Right lung (tissue), 5 donors: ENCODE measurements around the gene PSMD4. TPM values are rescaled to one million over a fixed set of nuclear protein-coding genes. Genes with fewer than 3 reads are reported as not detected.
A peak's percentile ranks its signal among the peaks of the same experiment; 100 is the strongest.
"Not testable (repeated sequence)": the region's sequence is repeated elsewhere in the genome, so short reads cannot be mapped to it uniquely, and the experiment has no call there.

Experiments used
- DNase-seq, 2 donors: peaks; one replicate each; pipeline ENCODE4 v3.0.0-alpha.2; 2013
- polyA plus RNA-seq, 5 donors: library from polyadenylated mRNA; unstranded; fragments of 120-200 nt; gene quantifications; one replicate each; pipeline versions ENCODE4 v1.2.1 to v1.2.3, GENCODE V29; 2013; ENCODE audit warnings: inconsistent platforms in 1 of 5, low replicate concordance in 1 of 5; ENCODE audit not compliant: insufficient read length in 5 of 5, insufficient read depth in 1 of 5

The PSMD4 gene
- polyA plus RNA-seq, 5 donors: 135 to 163 (median 145) TPM

DNA sequence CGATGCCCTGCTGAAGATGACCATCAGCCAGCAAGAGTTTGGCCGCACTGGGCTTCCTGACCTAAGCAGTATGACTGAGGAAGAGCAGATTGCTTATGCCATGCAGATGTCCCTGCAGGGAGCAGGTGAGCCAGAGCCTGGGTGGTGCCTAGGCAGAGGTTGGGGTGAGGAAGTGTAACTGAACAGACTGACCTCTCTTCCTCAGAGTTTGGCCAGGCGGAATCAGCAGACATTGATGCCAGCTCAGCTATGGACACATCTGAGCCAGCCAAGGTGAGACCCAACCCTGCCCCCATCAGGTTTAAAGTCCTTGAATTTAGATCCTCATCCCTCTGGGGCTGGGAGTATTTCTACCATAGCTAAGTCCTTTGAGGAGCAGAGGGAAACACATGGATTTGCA lies 11.8 kb downstream of the PSMD4 start:
- no peak for DNase-seq

DNA sequence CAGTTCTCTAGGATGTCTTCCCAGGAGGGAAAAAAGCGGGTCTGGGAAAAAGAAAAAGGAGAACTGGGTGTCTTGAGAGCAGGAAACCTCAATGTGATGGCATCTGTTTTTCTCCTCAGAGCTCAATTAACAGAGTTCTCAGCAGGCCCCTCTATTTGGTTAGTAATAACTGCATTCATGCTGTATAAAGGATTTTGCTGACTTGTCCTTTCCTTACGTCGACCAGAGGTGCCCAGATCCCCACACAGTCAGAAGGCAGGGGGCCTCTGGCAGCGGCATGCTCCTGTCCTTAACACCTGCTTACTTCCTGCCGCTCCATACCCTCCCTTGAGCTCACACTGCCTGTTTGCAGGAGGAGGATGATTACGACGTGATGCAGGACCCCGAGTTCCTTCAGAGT lies 12.3 kb downstream of the PSMD4 start:
- no peak for DNase-seq

DNA sequence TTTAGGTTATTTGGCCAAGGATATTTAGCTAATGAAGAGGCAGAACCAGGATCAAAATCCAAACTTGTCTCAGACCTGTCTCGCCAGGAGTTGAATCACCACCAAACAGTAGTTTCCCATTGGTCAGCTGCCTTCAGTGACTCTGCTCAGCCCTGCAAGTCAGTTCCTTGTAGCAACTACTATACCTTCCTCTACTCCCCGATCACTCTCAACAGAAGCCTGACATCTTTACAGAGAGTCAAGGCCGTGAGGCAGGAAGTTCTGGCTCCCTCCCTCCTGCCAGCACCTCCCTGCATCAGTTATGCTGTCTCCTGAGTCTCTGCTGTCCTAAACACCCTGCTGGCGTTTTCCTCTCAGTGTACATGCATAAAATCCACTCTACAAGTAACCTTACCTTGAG lies 13.2 kb downstream of the PSMD4 start:
- no peak for DNase-seq

DNA sequence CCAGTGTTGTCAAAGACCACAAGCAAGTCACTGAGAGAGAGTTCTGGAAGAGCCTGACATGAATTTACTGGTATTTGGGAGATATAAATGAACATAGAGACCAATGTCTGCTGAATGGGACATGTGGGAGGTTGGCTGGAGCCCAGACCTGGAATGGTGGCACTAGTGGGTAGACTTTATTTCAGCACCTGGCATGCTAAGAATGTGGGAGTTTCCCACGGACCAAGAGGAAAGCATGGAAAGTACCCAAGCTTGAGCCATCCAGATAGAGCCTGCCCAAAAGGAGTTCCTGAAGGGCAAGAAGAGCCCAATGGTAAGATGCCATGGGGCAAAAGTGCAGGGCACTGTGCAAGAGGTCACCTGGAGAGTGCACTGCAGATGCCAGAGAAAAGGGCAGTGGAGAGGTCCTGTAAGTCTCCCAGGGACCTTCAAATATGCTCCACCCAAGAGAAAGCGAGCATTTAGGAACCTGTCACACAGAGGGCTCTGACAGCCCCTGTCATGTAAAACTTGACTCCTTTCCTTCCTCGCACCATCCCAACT lies 19.5 kb downstream of the PSMD4 start:
- no peak for DNase-seq

DNA sequence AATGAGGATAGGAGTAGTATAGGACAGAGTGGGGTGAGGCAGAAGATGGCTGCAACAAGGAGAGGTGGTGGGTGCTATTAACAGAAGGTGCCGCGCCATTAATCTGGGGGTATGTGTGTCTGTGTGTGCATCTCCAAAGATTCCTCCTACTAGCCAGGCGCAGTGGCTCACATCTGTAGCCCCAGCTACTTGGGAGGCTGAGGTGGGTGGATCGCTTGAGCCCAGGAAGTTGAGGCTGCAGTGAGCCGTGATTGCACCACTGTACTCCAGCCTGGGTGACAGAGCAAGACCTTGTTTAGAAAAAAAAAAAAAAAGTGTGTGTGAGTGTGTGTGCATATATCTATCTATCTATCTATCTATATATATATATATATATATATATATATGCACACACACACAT lies 20.8 kb downstream of the PSMD4 start:
- DNase-seq: not testable (repeated sequence)

DNA sequence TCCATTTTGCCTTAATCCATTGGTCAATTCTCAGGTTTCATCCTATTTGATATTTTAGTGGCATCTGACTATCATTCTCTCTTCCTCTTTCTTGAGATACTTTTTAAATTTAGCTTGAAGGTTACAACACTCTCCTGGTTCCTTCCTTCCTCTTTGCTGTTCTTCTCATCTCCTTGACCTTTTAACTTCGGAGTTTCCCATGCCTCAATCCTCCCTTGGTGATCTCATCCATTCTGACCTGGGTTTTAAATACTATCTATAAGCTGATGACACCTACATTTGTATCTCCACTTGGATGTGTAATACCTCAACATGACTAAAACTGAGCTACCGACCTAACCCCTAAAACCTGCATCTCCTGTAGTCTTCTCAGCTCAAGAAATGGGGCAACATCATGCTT lies 22.7 kb downstream of the PSMD4 start:
- no peak for DNase-seq

DNA sequence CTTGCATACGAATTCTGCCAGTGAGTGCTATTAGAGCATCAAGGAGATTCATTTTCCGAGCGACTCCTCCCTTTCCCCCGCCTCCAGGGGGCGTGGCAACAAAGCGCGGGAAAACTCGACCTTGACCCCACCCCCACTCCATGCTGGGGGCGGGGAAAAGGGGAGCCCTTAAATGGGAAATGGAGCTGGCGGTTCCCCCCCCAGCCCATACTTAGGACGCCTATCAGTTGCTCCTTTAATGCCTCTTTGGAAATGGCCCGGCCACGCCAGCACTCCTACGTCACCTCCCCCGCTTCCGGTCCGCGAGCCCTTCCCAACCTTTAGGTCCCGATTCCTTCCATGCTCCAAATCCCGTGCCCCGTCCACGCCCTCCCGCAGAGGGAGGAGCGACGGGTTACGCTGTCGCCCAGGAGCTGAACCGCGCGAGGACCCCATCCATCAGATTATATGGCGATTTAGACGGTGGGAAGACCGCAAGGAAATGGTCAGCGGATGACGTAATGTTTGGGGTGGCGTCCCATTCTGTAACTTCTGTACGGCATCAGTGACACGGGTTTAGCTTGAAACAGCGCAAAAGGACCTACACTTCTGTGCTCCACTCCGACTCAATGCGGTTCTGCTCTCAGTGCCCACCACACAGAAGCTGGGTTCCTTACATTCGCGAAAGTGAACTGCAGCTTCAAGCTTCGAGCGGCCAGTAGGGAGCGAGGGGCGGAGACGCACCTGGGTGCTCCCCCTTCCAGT lies 26.9 kb downstream of the PSMD4 start:
- peak; percentile 98 to 99 for DNase-seq

DNA sequence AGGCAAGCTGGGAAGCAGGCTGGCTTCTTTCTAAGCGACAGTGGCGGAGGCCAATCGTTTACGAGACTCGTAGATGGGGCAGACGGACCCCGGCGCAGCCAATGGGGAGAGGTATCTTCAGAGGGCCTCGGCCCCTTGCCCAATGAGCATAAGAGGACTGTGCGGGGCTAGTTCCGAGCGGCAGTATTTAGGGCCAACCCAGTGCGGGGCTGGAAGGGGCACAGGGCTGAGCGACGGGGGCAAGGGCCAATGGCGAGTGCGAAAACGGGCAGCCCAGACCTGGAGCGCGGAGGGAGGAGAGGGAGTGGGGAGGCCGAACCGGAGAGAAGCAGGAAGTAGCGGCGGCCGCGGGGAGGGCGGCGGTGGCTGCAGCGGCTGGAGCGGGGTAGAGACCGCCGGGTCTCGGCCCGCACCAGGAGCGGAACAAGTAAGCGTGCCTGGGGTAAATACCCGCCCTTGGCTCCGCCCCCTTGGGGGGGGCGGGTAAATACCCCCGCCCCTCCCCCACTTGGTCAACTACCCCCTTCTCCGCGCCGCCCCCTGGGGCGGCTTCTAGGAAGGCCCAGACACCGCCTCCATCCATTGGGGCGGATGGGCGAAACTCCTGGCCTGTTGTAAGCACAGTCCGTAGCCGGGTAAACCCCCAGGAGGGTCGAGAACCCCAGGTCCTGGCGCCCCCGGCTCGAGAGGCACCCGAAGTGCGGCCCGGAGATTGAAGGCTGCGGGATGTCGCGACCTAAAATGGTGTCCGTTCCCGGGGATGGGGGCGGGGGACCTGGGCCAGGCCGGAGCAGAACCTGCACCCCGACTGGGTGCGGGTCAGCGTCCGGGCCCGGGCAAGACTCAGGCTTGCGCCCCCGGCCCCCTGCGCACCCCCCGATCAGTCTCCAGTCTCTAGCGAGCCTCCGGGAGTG lies 27.7 kb downstream of the PSMD4 start, which contains the start of gene ZNF687:
TSS of gene ZNF687 (plus strand) at position 331 of the 914 bp plus-strand sequence. CDS start 3,993 bp downstream, outside the sequence.
- peak; percentile 100 for DNase-seq

DNA sequence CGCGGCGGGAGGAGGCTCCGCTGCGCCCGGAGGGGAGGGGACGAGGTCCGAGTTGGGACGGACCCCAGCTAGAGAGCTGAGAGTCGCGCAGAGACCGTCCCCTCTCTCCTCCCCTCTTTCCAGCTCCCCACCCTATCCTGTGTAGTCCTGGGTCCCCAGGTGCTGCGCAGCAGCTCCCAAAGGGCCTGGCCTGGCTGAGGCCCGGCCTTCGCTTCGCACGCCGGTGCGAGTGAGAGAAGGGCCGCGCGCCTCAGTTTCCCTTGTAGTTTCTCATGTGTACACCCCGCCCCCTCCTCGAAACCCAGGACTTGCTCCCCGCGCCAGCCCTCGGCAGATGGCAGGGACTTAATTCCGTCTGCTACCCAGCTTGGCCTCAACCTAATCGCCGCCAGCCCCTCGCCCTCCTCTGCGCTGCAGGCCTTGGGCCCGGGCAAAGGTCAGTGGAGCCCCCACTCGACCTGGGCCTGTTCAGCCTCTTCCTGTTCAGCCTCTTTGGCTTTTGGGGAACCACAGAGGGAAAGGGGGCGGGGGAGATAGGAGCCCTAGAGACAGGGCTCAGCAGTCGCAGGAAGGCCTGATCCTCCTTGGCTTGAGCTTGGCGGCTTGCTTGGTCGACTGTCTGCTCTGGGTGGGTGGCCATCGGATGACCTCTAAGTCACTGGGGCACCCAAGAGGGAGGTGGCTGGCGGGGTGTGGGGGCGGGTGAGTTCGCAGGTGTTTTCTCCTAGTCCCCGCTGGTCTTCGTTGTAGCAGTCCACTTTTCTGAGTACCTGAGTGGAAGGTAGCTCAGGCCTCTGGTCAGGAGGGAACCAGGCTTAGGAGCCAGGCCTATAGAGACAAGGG lies 28.6 kb downstream of the PSMD4 start:
- DNase-seq: peak; percentile 12 to 32

DNA sequence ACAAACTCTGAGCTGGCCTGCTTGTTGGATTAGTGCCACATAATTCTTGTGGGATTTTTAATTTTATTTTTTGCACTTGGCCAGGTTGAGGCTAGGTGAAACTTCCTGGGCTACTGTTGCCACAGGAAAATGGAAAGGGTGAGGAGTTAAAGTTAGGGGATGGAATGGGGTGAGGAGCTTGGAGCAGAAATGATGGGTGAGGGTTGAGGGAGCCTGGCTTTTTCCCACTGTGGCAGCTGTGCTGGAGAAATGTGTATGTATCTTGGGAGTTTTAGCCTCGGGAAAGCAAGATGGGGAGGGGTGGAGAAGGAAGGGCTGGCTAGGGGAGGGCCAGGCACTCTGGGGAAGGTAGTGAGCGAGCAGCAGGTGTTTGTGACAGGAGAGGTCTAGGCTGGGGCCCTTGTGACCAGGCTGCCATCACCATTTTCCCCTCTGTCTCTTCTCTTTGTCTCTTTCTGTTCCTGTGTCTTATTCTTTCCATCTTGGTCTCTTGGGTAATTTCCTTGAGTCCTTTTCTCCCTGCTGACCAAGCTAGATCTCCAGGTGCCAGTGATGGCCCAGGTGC lies 29.6 kb downstream of the PSMD4 start:
- no peak for DNase-seq

DNA sequence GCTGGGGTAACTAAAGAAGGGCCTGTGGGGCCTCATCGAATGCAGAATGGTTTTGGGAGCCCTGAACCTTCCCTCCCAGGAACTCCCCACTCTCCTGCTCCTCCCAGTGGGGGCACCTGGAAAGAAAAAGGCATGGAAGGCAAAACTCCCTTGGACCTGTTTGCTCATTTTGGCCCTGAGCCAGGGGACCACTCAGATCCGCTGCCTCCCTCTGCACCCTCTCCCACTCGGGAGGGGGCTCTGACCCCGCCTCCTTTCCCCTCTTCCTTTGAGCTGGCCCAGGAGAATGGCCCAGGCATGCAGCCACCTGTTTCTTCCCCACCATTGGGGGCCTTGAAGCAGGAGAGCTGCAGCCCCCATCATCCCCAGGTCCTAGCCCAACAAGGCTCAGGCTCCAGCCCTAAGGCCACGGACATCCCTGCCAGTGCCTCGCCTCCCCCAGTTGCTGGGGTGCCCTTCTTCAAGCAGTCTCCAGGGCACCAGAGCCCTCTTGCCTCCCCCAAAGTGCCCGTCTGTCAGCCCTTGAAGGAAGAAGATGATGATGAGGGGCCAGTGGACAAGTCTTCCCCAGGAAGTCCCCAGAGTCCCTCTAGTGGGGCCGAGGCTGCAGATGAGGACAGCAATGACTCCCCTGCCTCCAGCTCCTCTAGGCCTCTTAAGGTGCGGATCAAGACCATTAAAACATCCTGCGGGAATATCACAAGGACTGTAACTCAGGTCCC lies 32.2 kb downstream of the PSMD4 start:
- DNase-seq: no peak

DNA sequence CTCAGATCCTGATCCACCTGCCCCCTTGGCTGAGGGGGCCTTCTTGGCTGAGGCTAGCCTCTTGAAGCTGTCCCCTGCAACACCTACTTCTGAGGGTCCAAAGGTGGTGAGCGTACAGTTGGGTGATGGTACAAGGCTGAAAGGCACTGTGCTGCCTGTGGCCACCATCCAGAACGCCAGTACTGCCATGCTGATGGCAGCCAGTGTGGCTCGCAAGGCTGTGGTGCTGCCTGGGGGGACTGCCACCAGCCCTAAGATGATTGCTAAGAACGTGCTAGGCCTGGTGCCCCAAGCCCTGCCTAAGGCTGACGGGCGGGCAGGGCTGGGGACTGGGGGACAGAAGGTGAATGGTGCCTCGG lies 32.8 kb downstream of the PSMD4 start:
- no peak for DNase-seq

DNA sequence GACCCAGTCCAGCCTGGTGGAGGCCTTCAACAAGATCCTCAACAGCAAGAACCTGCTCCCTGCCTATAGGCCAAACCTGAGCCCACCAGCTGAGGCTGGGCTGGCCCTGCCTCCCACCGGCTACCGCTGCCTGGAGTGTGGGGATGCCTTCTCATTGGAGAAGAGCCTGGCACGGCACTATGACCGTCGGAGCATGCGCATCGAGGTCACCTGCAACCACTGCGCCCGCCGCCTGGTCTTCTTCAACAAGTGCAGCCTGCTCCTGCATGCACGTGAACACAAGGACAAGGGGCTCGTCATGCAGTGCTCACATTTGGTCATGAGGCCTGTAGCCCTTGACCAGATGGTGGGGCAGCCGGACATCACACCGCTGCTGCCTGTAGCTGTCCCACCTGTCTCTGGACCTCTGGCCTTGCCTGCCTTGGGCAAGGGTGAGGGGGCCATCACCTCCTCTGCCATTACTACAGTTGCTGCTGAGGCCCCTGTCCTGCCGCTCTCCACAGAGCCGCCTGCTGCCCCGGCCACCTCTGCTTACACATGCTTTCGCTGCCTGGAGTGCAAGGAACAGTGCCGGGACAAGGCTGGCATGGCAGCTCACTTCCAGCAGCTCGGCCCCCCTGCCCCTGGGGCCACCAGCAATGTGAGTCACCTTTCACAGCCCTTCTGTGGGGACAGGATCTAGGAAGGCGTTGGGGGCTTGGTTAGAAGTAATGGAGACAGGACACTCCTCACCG lies 33.4 kb downstream of the PSMD4 start:
- no peak for DNase-seq

DNA sequence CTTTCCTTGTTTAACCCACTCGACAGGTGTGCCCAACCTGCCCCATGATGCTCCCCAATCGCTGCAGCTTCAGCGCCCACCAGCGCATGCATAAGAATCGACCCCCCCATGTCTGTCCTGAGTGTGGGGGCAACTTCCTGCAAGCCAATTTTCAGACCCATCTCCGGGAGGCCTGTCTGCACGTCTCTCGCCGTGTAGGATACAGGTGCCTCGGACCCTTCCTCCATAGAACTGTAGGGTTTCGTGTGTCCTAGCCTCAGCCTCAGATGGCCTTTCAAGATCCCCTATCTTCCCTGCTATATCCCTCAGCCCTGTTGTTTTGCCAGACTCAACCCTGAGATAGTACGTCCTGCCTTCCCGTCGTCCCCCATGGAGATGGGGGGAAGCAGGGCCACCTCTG lies 34.0 kb downstream of the PSMD4 start:
- DNase-seq: no peak

DNA sequence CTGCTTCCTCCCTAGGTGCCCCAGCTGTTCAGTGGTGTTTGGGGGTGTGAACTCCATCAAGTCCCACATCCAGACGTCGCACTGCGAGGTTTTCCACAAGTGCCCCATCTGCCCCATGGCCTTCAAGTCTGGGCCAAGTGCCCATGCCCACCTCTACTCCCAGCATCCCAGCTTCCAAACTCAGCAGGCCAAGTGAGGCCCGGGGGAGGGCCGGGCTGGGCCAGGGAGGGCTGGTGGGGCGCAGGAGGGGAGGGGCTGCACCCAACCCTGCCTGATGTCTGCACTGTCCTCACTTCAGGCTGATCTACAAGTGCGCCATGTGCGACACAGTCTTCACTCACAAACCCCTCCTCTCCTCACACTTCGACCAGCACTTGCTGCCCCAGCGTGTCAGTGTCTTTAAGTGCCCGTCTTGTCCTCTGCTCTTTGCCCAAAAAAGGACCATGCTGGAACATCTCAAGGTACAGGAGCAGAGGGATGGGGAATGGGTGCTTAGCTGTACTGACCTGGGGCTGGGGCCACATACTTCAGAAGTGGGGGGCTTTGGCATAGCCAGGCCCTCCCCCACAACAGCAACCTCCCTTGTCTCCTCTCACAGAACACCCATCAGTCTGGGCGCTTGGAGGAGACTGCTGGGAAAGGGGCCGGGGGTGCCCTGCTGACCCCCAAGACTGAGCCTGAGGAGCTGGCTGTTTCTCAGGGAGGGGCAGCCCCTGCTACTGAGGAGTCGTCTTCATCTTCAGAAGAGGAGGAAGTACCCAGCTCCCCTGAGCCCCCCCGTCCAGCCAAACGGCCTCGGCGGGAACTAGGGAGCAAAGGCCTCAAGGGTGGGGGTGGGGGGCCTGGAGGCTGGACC lies 34.8 kb downstream of the PSMD4 start:
- DNase-seq: no peak

DNA sequence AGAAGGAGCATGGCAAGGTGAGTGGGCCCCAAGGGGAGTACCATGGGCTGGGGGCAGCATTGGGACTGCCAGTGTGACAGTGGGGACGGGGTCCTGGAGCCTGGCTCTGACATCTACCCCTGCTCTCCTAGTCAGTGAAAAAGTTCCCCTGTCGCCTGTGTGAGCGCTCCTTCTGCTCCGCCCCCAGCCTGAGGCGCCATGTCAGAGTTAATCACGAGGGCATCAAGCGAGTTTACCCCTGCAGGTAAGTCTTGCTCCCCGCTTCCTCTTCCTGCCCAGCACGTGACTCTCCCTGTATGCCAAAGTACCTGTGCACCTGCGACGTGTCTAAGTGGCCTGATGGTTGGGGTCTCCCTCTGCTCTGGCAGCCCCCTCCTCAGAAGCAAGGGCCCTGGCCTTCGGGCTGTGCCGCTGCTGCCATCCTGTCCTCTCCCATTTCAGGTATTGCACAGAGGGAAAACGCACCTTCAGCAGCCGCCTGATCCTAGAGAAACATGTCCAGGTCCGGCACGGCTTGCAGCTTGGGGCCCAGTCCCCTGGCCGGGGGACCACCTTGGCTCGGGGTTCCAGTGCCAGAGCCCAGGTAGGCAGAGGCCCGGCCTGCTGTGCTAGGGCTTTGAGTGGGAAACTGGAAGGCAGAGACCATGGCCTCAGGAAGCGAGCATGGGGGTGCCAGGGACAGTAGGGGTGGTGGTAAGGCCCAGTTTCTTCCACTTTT lies 35.6 kb downstream of the PSMD4 start:
- DNase-seq: no peak

DNA sequence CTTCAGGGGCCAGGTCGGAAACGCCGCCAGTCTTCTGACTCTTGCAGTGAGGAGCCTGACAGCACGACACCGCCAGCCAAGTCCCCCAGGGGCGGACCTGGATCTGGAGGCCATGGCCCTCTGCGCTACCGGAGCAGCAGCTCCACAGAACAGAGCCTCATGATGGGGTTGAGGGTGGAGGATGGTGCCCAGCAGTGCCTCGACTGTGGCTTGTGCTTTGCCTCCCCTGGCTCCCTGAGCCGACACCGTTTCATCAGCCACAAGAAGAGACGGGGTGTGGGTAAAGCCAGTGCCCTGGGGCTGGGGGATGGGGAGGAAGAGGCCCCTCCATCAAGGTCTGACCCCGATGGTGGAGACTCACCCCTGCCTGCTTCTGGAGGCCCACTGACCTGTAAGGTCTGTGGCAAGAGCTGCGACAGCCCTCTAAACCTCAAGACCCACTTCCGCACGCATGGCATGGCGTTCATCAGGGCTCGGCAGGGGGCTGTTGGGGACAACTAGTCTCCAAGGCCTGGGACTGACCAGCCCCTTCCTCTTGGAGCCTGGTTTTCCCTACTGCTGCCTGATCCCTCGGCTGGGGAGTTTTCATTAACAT lies 36.3 kb downstream of the PSMD4 start:
- DNase-seq: no peak
